Activated effector memory CD4-positive, alpha-beta T cell treated with anti-CD3 and anti-CD28 coated beads, Interleukin-2, amount 50 U/mL, for 16 hours (primary cell): ENCODE data around the gene RPF1.
"Not testable (repeated sequence)": the region's sequence is repeated elsewhere in the genome, so short reads cannot be mapped to it uniquely, and the experiment has no call there.

Source experiments
- DNase-seq: peaks from one replicate; pipeline ENCODE4 v3.0.0-alpha.2; 2020

The RPF1 gene

GRCh38 chr1:84493747-84494146 is 14.7 kb downstream of the RPF1 start:
- no peak for DNase-seq

- no peak for DNase-seq
Measured at GRCh38 chr1:84496498-84496897, 17.4 kb downstream of the RPF1 start.

GRCh38 chr1:84497631-84498275 is 18.7 kb downstream of the RPF1 start:
- DNase-seq: no peak

GRCh38 chr1:84502927-84503326 is 23.9 kb downstream of the RPF1 start:
- no peak for DNase-seq

- DNase-seq: no peak
Measured at GRCh38 chr1:84504580-84505492, 25.8 kb downstream of the RPF1 start.

GRCh38 chr1:84505493-84506001 is 26.5 kb downstream of the RPF1 start:
- DNase-seq: no peak

GRCh38 chr1:84506002-84506728 is 27.1 kb downstream of the RPF1 start, which contains the start of the genes GNG5 and SPATA1:
Gene GNG5 (minus strand): TSS chr1:84506581. CDS start chr1:84506091, 490 bp downstream.
Gene SPATA1 (plus strand): TSS chr1:84506386. CDS start chr1:84516360, 9,974 bp downstream.
- peak; percentile 99 for DNase-seq

- no peak for DNase-seq
Measured at GRCh38 chr1:84506729-84507453, 27.8 kb downstream of the RPF1 start.

GRCh38 chr1:84507887-84508286 is 28.8 kb downstream of the RPF1 start:
- not testable (repeated sequence) for DNase-seq

GRCh38 chr1:84508510-84508909 is 29.4 kb downstream of the RPF1 start:
- no peak for DNase-seq

GRCh38 chr1:84509029-84509428 is 30.0 kb downstream of the RPF1 start:
- no peak for DNase-seq

GRCh38 chr1:84510165-84510564 is 31.1 kb downstream of the RPF1 start:
- DNase-seq: no peak

- DNase-seq: no peak
Measured at GRCh38 chr1:84510668-84511067, 31.6 kb downstream of the RPF1 start.

- DNase-seq: no peak
Measured at GRCh38 chr1:84524590-84524989, 45.5 kb downstream of the RPF1 start.

- no peak for DNase-seq
Measured at GRCh38 chr1:84525779-84526178, 46.7 kb downstream of the RPF1 start.

GRCh38 chr1:84538599-84538998 is 59.5 kb downstream of the RPF1 start:
- no peak for DNase-seq

GRCh38 chr1:84539972-84540371 is 60.9 kb downstream of the RPF1 start:
- DNase-seq: no peak

- DNase-seq: no peak
Measured at GRCh38 chr1:84540759-84541158, 61.7 kb downstream of the RPF1 start.

- no peak for DNase-seq
Measured at GRCh38 chr1:84541679-84542078, 62.6 kb downstream of the RPF1 start.
